Measurements from ENCODE around the gene NCAPD2.

NCAPD2 gene

DNA sequence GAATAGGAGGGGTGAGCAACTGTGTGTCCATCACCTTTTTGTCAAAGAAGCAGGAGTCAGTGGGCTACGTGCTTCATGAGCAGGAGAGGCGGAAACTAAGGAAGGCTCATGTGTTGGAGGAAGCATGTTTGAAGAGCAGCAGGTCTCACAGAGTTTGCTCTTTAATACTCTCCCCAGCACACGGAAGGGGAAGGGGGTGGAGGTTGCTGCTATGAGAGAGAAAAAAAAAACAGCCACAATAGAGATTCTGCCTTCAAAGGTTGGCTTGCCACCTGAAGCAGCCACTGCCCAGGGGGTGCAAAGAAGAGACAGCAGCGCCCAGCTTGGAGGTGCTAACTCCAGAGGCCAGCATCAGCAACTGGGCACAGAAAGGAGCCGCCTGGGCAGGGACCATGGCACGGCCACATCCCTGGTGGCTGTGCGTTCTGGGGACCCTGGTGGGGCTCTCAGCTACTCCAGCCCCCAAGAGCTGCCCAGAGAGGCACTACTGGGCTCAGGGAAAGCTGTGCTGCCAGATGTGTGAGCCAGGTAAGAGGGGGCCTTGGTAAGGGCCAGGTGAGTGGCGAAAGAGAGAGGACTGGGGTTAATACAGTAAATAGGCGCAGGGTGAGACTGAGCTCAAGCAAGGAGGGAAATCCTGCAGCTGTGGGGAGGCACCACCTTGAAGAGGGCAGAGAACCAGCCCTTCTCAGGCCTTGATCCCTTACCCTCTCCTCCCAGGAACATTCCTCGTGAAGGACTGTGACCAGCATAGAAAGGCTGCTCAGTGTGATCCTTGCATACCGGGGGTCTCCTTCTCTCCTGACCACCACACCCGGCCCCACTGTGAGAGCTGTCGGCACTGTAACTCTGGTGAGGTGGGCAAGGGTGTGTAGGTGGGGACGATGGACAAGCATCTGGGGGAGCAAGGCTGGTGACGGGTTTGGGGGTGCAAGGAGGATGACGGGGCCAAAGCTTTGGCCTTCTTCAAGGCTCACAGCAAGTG is 48.9 kb upstream of the NCAPD2 start, which contains the start of gene CD27:
CD27 (plus strand) TSS at position 252 of the 985 bp plus-strand sequence; CDS start at position 393, 141 bp downstream.
- H3K4me3 ChIP-seq (ENCODE audit: low read depth, low read length), result no peak within 1 kb of the TSS
- H3K27ac ChIP-seq (ENCODE audit: extremely low read depth, low read depth, low read length), result no peak within 1 kb of the TSS
- POLR2A ChIA-PET, result interaction anchor here (1.7 to 1.9 kb wide), 2 partner anchors 25 to 89 kb away, joined by 4 to 5 read pairs; partner anchors contain the start of genes GAPDH and VAMP1
- no peaks in the 10 kb centered on the region for H3K36me3 ChIP-seq (ENCODE audit: control insufficient read depth in 2 of 2, insufficient read depth in 1 of 2, low read length in 2 of 2)
- H3K9me3 ChIP-seq (ENCODE audit: control insufficient read depth, insufficient read depth, low read depth, low read length), result no peaks in the 10 kb centered on the region
- no peaks in the 10 kb centered on the region for H3K4me1 ChIP-seq (ENCODE audit: control insufficient read depth, insufficient read depth, low read length)
- CTCF ChIA-PET, result interaction anchor here (0.9 kb wide), 1 partner anchor 21 kb away, joined by 4 read pairs; no protein-coding TSS in a partner anchor
- TF ChIP-seq ZNF501 (tag by site-specific recombination; IDR thresholded peaks at IDR 0.05) (no peak), MEIS1 (CRISPR knock-in tag; IDR thresholded peaks at IDR 0.05; ENCODE audit: borderline replicate concordance) (no peak), ZNF133 (tag by site-specific recombination; IDR thresholded peaks at IDR 0.05) (no peak), ZFP69B (tag by site-specific recombination; IDR thresholded peaks at IDR 0.05) (no peak), ZNF560 (tag by site-specific recombination; IDR thresholded peaks at IDR 0.05; ENCODE audit: borderline replicate concordance) (no peak)

DNA sequence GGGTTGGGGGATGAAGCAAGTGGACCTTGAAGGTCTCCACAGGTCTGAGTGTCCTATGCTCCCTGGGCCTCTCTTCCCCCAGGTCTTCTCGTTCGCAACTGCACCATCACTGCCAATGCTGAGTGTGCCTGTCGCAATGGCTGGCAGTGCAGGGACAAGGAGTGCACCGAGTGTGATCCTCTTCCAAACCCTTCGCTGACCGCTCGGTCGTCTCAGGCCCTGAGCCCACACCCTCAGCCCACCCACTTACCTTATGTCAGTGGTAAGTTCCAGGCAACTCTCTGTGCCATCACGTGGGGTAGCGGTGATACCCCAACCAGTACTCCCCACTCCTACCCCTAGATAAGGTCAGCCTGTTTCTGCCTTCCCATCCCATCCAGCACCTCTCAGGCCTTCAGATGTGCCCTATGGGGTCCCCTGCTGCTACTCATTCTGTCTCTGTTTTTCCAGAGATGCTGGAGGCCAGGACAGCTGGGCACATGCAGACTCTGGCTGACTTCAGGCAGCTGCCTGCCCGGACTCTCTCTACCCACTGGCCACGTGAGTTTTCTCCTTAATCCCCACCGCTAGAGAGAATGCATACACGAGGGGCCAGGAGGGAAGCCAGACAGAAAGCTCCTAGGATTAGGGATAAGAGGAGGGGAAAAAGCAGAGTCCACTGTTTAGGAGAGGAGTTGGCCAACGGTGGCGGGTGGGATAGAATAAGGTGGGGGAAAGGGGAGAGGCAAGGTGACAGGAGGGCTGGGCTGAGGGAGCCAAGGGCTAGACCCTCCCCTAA is 43.6 kb upstream of the NCAPD2 start:
- H3K27ac ChIP-seq (ENCODE audit: extremely low read depth, low read depth, low read length), result no peak overlapping the region
- CTCF ChIA-PET, result interaction anchor here (0.9 kb wide), 1 partner anchor 37 kb away, joined by 3 read pairs; no protein-coding TSS in a partner anchor
- POLR2A ChIA-PET, result no interaction called here
- no peaks in the 10 kb centered on the region for H3K9me3 ChIP-seq (ENCODE audit: control insufficient read depth, insufficient read depth, low read depth, low read length)
- no peak overlapping the region for H3K4me3 ChIP-seq (ENCODE audit: low read depth, low read length)
- TF ChIP-seq ZNF202 (tag by site-specific recombination; IDR thresholded peaks at IDR 0.05; ENCODE audit: borderline replicate concordance) (no peak), ZNF777 (tag by site-specific recombination; IDR thresholded peaks at IDR 0.05; ENCODE audit: borderline replicate concordance) (no peak), BCL11B (tag by site-specific recombination; IDR thresholded peaks at IDR 0.05; ENCODE audit: low read depth) (no peak), ZNF623 (tag by site-specific recombination; IDR thresholded peaks at IDR 0.05) (no peak), ZNF555 (tag by site-specific recombination; conservative IDR thresholded peaks at IDR 0.05) (no peak), REPIN1 (tag by site-specific recombination; IDR thresholded peaks at IDR 0.05; ENCODE audit: low read depth) (no peak)
- TF ChIP-seq, protein P1, sequence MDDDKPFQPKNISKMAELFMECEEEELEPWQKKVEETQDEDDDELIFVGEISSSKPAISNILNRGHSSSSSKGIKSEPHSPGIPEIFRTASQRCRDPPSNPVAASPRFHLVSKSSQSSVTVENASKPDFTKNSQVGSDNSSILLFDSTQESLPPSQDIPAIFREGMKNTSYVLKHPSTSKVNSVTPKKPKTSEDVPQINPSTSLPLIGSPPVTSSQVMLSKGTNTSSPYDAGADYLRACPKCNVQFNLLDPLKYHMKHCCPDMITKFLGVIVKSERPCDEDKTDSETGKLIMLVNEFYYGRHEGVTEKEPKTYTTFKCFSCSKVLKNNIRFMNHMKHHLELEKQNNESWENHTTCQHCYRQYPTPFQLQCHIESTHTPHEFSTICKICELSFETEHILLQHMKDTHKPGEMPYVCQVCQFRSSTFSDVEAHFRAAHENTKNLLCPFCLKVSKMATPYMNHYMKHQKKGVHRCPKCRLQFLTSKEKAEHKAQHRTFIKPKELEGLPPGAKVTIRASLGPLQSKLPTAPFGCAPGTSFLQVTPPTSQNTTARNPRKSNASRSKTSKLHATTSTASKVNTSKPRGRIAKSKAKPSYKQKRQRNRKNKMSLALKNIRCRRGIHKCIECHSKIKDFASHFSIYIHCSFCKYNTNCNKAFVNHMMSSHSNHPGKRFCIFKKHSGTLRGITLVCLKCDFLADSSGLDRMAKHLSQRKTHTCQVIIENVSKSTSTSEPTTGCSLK (tag by site-specific recombination; IDR thresholded peaks at IDR 0.05), result no peak
- H3K36me3 ChIP-seq (ENCODE audit: control insufficient read depth in 2 of 2, insufficient read depth in 1 of 2, low read length in 2 of 2), result no peaks in the 10 kb centered on the region
- H3K4me1 ChIP-seq (ENCODE audit: control insufficient read depth, insufficient read depth, low read length), result no peaks in the 10 kb centered on the region

DNA sequence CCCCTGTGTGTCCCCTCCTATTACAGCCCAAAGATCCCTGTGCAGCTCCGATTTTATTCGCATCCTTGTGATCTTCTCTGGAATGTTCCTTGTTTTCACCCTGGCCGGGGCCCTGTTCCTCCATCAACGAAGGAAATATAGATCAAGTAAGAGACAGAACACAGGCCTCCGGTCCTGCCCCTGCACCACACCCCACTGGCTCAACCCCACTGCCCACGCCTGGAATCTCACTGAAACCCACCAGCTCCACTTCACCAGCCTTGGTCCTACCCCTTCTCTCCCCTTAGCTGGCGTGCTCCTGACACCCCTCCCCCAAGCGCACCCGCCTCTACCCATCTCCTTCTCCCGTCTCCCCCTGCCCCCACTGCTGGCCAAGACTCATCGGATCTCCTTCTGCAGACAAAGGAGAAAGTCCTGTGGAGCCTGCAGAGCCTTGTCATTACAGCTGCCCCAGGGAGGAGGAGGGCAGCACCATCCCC is 43.0 kb upstream of the NCAPD2 start:
- Histone ChIP-seq H3K4me3 (ENCODE audit: low read depth, low read length) (no peak overlapping the region), H3K9me3 (ENCODE audit: control insufficient read depth, insufficient read depth, low read depth, low read length) (no peaks in the 10 kb centered on the region), H3K4me1 (ENCODE audit: control insufficient read depth, insufficient read depth, low read length) (no peaks in the 10 kb centered on the region), H3K27ac (ENCODE audit: extremely low read depth, low read depth, low read length) (no peak overlapping the region), H3K36me3 (ENCODE audit: control insufficient read depth in 2 of 2, insufficient read depth in 1 of 2, low read length in 2 of 2) (no peaks in the 10 kb centered on the region)
- TF ChIP-seq ZBTB8A (tag by site-specific recombination; IDR thresholded peaks at IDR 0.05) (no peak), SETDB1 (IDR thresholded peaks at IDR 0.05; ENCODE audit: insufficient read length, low read length) (no peak), ZNF777 (tag by site-specific recombination; IDR thresholded peaks at IDR 0.05; ENCODE audit: borderline replicate concordance) (no peak), ZNF366 (tag by site-specific recombination; conservative IDR thresholded peaks at IDR 0.05) (no peak)
- TF ChIP-seq, protein P2, sequence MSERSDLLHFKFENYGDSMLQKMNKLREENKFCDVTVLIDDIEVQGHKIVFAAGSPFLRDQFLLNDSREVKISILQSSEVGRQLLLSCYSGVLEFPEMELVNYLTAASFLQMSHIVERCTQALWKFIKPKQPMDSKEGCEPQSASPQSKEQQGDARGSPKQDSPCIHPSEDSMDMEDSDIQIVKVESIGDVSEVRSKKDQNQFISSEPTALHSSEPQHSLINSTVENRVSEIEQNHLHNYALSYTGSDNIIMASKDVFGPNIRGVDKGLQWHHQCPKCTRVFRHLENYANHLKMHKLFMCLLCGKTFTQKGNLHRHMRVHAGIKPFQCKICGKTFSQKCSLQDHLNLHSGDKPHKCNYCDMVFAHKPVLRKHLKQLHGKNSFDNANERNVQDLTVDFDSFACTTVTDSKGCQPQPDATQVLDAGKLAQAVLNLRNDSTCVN (tag by site-specific recombination; optimal IDR thresholded peaks at IDR 0.05), result no peak
- TF ChIP-seq, protein P3, sequence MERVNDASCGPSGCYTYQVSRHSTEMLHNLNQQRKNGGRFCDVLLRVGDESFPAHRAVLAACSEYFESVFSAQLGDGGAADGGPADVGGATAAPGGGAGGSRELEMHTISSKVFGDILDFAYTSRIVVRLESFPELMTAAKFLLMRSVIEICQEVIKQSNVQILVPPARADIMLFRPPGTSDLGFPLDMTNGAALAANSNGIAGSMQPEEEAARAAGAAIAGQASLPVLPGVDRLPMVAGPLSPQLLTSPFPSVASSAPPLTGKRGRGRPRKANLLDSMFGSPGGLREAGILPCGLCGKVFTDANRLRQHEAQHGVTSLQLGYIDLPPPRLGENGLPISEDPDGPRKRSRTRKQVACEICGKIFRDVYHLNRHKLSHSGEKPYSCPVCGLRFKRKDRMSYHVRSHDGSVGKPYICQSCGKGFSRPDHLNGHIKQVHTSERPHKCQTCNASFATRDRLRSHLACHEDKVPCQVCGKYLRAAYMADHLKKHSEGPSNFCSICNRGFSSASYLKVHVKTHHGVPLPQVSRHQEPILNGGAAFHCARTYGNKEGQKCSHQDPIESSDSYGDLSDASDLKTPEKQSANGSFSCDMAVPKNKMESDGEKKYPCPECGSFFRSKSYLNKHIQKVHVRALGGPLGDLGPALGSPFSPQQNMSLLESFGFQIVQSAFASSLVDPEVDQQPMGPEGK (tag by site-specific recombination; IDR thresholded peaks at IDR 0.05), result no peak
- ChIA-PET CTCF (interaction anchor here (0.9 to 2.4 kb wide), 2 partner anchors 15 to 36 kb away, joined by 3 to 12 read pairs; no protein-coding TSS in a partner anchor), POLR2A (interaction anchor here (0.6 to 2.4 kb wide), 2 partner anchors 20 to 39 kb away, joined by 4 to 7 read pairs; partner anchors contain the start of gene VAMP1)
